Ramos (cell line): ENCODE measurements around the gene OR51I1.

ENCODE experiments used
- in situ Hi-C: fragments of 300-500 bp; cut with MboI; formaldehyde crosslinking; loops from one replicate; pipeline ENCODE4 v1.14.3; 2022; ENCODE audit warnings: low sequenced_read_pairs; ENCODE audit not compliant: unreplicated experiment

OR51I1 gene, protein sequence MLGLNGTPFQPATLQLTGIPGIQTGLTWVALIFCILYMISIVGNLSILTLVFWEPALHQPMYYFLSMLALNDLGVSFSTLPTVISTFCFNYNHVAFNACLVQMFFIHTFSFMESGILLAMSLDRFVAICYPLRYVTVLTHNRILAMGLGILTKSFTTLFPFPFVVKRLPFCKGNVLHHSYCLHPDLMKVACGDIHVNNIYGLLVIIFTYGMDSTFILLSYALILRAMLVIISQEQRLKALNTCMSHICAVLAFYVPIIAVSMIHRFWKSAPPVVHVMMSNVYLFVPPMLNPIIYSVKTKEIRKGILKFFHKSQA

DNA sequence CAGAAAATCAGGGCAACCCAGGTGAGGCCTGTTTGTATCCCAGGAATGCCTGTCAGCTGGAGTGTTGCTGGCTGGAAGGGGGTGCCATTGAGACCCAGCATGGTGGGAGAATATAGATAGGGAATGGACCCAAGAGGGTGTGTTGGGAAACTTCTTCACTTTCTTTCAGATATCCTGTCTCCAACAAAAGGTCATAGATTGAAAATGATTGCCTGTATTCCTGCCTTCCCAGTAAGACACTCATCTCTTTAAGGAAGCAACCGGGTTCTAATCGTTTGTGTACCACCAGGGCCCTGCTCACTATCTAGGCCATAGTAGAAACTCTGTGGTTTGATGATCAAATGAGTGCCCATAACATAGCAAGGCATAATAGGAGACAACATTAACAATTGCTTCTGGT, at the start of gene OR51I1:
OR51I1 (minus strand) TSS at position 101 of the 400 bp plus-strand sequence; CDS start at position 101, 0 bp downstream.
- in situ Hi-C loops, result no loop called here

DNA sequence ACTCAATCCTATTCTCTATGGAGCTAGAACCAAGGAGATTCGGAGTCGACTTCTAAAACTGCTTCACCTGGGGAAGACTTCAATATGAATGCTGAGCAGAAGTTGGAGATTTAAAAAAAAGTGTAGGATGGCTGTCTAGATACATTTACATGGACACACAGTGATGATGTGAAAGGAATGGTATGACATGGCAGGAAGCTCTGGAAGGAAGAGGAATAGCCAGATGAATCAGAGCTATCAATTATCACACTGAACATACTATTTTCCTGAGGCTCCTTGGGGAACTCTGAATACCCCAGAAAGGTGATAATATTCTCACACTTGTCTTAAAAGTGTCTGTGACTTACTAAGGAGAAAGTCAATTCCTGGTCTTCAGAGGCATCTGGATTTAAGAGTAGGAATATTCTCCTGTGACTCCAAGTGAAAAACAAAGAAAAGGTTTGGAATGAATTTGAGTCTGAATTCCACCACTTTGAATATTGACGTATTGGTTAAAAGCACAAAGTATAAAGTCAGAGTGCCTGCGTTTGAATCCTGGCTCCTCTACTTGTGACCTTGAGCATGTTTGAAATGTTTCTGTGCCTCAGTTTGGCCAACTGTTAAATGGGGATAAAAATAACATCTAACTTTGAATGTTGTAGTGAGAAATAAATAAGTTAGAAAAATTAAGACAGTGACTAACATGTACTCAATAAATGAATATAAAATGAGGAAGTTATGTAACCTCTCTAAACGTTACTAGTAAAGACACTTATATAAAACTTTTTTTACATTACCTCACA, 48.5 kb upstream of the OR51I1 start:
- in situ Hi-C loops, result no loop called here

DNA sequence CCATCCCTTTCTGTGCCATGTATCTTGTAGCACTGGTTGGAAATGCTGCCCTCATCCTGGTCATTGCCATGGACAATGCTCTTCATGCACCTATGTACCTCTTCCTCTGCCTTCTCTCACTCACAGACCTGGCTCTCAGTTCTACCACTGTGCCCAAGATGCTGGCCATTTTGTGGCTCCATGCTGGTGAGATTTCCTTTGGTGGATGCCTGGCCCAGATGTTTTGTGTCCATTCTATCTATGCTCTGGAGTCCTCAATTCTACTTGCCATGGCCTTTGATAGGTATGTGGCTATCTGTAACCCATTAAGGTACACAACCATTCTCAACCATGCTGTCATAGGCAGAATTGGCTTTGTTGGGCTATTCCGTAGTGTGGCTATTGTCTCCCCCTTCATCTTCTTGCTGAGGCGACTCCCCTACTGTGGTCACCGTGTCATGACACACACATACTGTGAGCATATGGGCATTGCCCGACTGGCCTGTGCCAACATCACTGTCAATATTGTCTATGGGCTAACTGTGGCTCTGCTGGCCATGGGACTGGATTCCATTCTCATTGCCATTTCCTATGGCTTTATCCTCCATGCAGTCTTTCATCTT, 47.6 kb upstream of the OR51I1 start:
- in situ Hi-C loops, result no loop called here

DNA sequence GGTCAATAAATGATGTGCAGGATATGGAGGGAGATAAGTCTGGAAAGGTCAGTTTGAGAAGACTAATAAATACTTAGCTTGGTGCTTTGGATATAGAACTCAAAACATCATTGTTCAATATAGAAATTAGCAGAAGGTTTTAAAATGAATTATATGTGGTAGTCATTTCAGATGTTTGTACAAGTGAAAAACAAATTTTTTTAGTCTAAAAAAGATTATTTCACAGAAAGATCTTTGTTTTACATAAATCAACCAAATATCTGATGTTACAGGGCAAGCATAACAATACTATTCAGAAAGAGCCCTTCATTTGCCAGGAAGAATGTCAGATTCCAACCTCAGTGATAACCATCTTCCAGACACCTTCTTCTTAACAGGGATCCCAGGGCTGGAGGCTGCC, 47.1 kb upstream of the OR51I1 start, which contains the start of gene OR52D1:
OR52D1 (plus strand) TSS at position 301 of the 400 bp plus-strand sequence; CDS start at position 323, 22 bp downstream.
- in situ Hi-C loops, result no loop called here

DNA sequence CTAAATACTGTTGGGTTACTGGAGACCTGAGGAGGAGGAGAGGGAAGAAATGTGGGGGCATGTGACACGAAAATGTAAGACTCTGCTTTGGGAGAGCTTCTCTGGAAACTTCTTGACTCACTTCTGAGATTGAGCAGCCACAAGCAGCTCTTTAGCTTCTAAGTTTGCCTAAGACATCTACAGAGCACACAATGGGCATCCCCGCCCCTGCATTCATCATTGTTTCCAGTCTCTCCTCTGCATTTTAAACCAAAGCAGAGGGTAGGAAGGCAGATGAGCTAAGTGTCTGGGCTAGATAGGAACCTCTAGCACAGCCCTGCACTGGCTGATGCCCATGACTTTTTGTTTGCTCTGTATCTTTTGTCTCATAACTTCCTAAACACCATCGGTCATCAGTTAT, 45.1 kb upstream of the OR51I1 start:
- in situ Hi-C loops, result no loop called here

DNA sequence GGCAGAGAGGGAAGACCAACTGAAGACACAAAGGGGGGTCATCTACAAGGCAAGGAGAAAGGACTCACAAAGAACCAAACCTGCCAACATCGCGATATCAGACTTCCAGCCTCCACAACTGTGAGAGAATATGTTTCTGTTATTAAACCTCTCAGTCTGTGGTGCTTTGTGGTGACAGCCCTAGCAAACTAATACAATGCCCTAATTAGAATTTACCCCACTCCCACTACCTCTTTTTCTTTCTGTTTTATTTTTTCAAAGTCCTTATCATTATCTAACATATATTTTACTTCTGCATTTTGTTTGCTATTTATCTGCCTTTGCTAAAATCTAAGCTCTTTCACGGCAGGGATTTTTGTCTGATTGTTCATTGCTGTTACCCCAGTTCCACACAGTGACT, 44.7 kb upstream of the OR51I1 start:
- in situ Hi-C loops, result no loop called here

DNA sequence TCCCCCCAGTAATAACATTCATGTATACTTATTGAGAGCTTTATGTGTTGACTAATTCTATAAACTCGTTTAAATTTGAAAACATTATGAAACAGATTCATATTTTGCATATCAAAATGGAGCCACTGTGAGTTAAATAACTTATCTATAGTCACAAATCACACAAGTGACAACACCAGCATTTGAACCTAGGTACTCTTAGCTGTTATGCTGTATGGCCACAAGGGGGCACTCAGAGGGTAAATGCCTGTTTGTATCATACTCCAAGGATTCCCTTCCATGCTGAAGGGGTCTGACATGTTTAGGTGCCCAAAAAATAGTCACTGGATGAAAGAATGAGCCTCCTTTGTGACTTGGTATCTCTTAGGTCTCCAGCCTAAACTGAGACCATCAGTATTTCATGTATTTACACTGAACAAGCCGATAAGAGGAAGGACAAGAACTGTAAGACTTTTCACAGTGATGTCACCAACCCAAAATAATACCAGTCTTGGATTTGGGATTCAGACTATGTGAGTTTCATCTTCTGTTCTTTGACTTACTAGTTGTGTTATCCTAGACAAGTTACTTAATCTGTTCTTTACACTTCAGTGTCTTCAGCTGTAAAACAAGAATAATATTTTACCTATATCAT, 35.0 kb upstream of the OR51I1 start:
- in situ Hi-C loops, result loop anchor here (10.0 kb wide), 1 partner anchor 328 kb away; the partner anchor contains the start of gene OR52N2

DNA sequence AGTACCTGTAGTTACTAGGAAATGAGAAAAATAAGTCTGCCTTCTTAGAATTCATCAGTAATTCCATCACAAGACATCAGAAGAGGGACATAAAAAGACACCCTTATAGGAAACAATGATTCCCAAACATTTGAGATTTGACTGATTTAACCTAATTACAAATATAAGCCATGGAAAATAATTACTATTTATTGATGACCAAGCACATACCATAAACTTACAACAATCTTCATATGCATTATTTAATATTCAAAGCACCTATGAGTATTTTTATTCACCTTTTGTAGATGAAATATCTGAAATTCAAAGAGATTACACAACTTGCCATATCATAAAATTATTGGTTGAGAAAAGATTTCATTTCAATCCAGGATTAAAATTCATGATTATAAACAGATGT, 32.6 kb upstream of the OR51I1 start:
- in situ Hi-C loops, result loop anchor here (10.0 kb wide), 1 partner anchor 331 kb away; the partner anchor contains the start of gene OR52N2

DNA sequence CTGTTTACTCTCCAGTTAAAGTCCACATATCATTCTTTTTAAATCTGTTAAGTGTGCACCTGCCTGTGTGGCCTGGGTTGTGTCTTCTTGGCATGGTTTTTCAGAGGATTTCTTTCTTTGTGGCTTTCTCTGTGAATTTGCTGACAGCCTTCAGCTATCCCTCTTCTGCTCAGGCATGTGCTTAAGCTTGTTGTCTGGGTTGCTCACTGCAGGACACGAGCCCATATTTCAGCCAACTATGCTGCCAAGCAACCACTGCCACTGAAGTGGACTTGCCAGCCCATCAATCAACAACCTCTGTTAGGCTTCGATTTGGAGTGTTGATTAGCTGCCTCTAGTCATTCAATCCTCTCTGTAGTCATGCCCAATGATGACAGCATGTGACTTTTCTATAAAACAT, 26.2 kb upstream of the OR51I1 start:
- in situ Hi-C loops, result no loop called here

DNA sequence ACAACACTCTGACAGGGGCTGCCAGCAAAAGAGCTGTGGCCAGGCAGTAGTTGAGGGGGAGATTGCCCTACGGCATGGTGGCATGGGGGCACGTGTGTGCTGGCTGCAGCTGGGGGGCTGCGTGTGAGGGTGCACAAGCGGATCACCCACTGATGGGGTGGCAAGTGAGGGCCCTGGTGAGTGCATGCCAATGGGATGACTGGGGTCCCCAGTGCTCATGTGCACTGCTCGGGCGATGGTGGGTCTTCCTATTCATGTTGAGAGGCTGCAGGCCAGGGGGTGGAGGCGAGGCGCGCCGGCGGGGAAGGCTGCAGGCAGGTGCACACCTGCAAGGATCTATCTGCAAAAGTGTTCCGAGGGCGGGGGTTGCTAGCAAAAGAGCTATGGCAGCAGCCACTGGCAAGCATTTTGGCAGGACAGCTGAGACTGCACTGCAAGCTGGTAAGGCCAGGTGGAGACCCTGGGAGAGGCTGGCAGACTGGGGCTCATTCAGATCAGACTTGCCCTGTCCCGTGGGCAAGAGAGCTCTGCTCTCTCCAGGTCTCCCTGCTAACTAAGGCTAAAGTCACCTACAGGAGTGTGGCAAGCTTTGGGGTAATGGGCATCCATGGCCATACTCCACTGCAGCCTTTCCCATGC, 19.8 kb upstream of the OR51I1 start:
- in situ Hi-C loops, result no loop called here

DNA sequence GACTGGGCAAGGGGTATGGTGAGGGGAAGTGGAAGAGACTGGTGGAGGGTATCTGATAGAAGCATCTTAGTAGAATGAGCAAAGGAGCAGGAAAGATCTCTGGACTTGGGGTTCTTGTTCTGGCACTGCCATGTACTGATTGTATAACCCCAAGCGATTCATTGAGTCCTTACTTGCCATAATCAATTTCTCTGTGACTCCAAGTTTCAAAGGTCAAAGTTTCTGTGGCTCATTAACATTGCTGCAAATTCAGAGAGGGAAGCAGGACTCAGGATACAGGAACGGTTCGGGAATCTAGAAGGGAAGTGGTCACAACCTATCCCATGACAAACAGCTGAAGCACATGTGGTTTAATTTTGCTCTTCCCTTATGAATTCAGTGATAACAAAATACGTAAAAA, 8.1 kb upstream of the OR51I1 start:
- in situ Hi-C loops, result no loop called here

DNA sequence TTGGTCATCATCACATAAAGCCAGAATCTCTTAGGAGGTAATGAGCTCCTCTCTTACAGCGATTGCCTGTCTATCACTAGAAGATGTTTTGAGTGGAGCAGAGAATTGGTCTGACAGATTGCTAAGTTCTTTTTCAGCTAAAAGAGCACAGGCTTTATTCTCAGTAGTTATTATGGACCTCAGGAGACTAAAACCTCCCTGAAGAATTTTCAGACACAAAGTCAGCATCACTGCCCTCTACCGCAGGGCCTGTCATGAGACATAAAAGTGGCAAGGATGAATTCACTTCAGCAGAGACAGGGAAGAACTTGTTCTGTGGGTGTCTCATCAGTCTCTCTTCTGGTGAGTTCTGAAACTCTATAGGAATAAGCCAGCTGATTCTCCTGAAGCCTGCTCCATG, 7.7 kb upstream of the OR51I1 start, which contains the start of gene OR51I2:
OR51I2 (plus strand) TSS at position 301 of the 400 bp plus-strand sequence. CDS start 4,166 bp downstream, outside the sequence.
- in situ Hi-C loops, result no loop called here

DNA sequence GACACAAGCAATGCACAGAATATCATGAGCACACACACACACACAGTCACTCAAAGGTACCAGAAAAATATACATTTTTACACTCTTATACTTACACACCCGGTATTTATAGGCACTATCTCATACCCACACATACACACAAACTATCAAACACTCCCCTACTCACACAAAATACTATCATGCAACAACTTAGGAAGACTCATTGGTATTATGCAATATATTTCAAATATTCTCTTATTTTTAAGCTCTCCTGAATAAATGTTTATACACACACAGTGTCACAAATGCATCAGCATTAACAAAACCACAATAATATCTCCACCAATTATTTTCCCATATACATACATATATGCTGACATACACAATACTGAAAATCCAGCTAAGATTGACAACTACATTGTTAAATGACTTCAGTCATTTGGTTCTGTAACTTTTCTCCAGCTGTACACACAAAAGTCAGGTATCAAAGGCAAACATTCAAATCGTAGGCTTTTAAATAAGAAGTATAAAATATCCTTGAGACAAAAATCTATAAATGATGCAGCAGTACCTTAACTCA, 2.6 kb upstream of the OR51I1 start:
- in situ Hi-C loops, result no loop called here

DNA sequence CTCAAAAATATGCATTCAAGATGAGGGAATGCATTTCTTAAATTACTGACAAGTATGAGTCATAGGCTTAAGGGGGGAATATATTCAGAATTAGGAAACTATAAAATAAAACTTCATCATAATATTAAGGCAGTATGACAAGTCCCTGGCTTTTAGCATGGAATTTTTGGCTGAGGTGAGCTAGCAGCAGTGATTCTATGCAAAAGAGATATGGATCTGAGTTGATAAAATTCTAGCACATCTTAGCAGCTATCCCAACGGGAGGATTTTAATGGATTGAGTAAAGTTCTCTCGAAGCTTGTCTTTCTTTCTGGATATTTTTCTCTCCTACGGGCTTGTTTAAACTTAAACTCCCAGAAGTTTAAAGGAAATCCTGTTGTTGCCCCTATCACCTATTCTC, 18.2 kb downstream of the OR51I1 start:
- in situ Hi-C loops, result no loop called here

DNA sequence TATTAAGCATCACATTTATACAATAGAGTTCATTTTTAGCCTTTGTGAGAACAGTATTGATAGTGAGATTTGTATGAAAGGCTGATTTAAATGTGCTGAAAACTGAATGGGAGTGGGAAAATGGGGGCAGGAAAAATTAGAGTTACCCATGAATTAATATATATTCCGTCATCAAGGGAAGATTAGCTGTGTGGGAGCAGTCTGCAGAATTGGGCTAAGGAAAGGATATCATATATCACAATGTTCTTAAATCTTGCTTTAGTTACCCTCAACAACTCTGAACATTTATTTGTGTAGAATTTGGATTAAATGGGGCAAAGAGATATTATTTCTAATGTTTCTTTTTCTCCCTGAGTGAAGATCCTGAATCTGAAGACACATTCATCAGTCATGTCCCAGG, 19.5 kb downstream of the OR51I1 start, which contains the start of gene OR51Q1:
OR51Q1 (plus strand) TSS at position 301 of the 400 bp plus-strand sequence; CDS start at position 391, 90 bp downstream.
- in situ Hi-C loops, result no loop called here

DNA sequence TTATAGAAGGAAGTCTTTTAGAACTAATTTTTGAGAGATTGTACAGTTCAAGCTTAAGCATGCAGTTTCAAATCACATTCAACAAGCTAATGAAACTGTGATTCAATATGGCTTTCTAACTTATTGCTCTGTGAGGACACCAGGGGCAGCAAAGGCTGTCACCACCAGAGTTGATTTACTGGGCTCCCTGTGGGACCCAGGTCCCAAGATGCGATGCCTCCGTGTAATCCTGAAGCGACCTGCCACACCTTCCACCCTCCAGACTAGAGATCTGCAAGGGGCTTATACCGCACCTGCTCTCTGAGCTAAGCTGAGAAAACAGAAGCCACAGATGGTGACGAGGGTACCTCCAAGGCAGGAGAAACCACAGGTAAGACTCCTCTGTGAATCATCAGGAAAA, 20.3 kb downstream of the OR51I1 start:
- in situ Hi-C loops, result no loop called here

DNA sequence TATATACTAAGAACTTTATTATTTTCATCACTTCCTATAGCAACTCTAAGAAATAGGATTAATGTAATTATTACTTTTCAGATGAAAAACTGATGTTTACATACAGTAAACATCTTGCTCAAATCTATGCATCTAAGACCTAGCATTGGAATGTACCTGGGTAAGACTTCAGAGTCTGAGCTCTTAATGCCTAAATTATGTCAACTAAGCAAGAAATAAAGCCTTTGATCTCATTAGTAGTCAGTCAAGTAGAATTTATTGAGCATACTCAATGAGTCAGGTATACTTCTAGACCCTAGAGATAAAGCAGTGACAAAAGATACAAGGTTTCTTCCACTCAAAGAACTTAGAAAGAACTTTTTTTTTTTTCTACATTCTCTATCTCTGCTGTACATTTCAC, 36.1 kb downstream of the OR51I1 start:
- in situ Hi-C loops, result no loop called here

DNA sequence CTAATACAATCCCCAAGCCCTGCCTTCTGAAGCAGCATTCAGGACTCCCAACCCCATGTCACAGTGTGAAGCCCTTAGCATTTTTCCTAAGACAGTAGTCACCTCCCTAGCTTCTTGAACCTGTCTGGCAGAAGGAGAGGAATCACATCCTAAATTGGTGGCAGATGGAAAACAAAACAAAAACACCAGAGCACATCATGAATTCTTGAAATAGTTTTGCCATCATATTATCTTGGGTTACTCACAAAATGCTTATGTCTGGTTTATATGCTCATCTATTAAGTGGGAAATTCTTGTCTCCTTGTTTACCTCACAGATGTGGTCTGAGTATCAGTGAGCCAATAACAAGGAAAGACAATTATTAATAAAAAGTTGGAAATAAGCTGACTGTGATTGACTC, 42.4 kb downstream of the OR51I1 start:
- in situ Hi-C loops, result loop anchor here (25.0 kb wide), 1 partner anchor 762 kb away; the partner anchor contains the start of genes OR51D1 and OR51E1

DNA sequence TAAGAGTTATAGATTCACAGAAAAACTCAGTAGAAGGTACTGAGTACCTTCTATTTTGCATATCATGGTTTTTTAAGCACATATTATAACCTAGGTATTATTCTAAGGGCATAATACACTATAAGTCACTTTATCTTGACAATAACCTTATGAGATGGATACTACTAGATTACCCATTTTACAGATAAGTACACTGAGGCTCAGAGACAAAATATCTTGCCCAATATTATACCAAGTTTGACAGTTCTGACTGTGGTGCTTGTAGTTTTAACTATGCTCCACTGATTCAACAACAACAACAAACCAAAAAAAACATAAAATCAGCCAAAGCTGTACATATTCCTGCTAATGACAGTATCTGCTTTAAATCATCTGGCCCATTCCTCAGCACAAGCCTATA, 47.2 kb downstream of the OR51I1 start:
- in situ Hi-C loops, result loop anchor here (25.0 kb wide), 1 partner anchor 757 kb away; the partner anchor contains the start of genes OR51D1 and OR51E1
